Natural killer cell (primary cell): ENCODE results near the gene LUZP1. TPM values are rescaled to one million over a fixed set of nuclear protein-coding genes. Genes with fewer than 3 reads are reported as not detected.
A peak's percentile ranks its signal among the peaks of the same experiment; 100 is the strongest.

Experiments used
- ATAC-seq, 3 donors: fragments of 150-1000 bp in 2 of 3; fragments of 200-7000 bp in 1 of 3; cut with Tn5 transposase; 1 replicate in 1 of 3; 2 replicates in 2 of 3; pipeline ENCODE4 v1.10.0; 2021; ENCODE audit warnings: mild to moderate bottlenecking in 2 of 3, moderate library complexity in 2 of 3
- DNase-seq, 2 donors: peaks; one replicate each; pipeline versions ENCODE4 v3.0.0 to v3.0.0-alpha.2; 2013 to 2021; ENCODE audit warnings: mixed read lengths in 1 of 2
- H3K27ac ChIP-seq: one replicate; pipeline ENCODE4 v1.5.1; 2013; ENCODE audit warnings: mild to moderate bottlenecking, low read length
- H3K27me3 ChIP-seq: one replicate; pipeline ENCODE4 v1.6.1; 2013; ENCODE audit warnings: low read length; ENCODE audit not compliant: control insufficient read depth, insufficient read depth
- H3K36me3 ChIP-seq: one replicate; pipeline ENCODE4 v1.6.1; 2013; ENCODE audit warnings: low read length; ENCODE audit not compliant: control insufficient read depth, insufficient read depth
- H3K4me1 ChIP-seq: one replicate; pipeline ENCODE4 v1.6.1; 2013; ENCODE audit warnings: low read length; ENCODE audit not compliant: control insufficient read depth, insufficient read depth
- H3K4me3 ChIP-seq: one replicate; pipeline ENCODE4 v1.5.1; 2013; ENCODE audit warnings: low read length
- H3K9me3 ChIP-seq: one replicate; pipeline ENCODE4 v1.6.1; 2013; ENCODE audit warnings: low read length; ENCODE audit not compliant: control insufficient read depth, insufficient read depth
- H3K27ac Mint-ChIP-seq, 2 donors: one replicate each; pipeline ENCODE4 v1.8.0; 2022; ENCODE audit warnings: mild to moderate bottlenecking in 2 of 2, mixed read lengths in 2 of 2, moderate library complexity in 1 of 2
- H3K27me3 Mint-ChIP-seq, 2 donors: one replicate each; pipeline ENCODE4 v1.8.0; 2022; ENCODE audit warnings: low read depth in 2 of 2, mixed read lengths in 2 of 2
- H3K36me3 Mint-ChIP-seq: one replicate; pipeline ENCODE4 v1.8.0; 2022; ENCODE audit warnings: mixed read lengths
- H3K4me1 Mint-ChIP-seq, 2 donors: one replicate each; pipeline ENCODE4 v1.8.0; 2022; ENCODE audit warnings: mixed read lengths in 2 of 2
- H3K4me3 Mint-ChIP-seq: one replicate; pipeline ENCODE4 v1.8.0; 2022; ENCODE audit warnings: mild to moderate bottlenecking, moderate library complexity, mixed read lengths
- H3K9me3 Mint-ChIP-seq, 2 donors: one replicate each; pipeline ENCODE4 v1.8.0; 2022; ENCODE audit warnings: mixed read lengths in 2 of 2
- whole genome bisulfite sequencing: methylation state at CpG from one replicate; pipeline ENCODE4 v1.1.7; 2013; ENCODE audit warnings: missing lambda C conversion rate; ENCODE audit not compliant: insufficient coverage; 5-methylcytosine and 5-hydroxymethylcytosine counted together
- intact Hi-C: fragments of 100-400 bp; cut with micrococcal nuclease; formaldehyde crosslinking; loops from one replicate; pipeline ENCODE4 v1.14.2; 2022
- total RNA-seq, 4 donors: library from RNA; stranded (reverse); fragments of 120-200 nt in 1 of 4; gene quantifications; one replicate each; pipeline versions ENCODE4 v1.2.3 to v1.2.4, GENCODE V29; 2013 to 2022
- TF ChIP-seq, protein P1 (sequence below): fragments of 200-600 bp; IDR thresholded peaks from one replicate; pipeline ENCODE4 v1.8.0; 2022; ENCODE audit warnings: antibody characterized with exemption

The LUZP1 gene
- total RNA-seq = 10 to 100 TPM; 37.0 to 49.4 (median 39.6) TPM
- 17.0 TPM for total RNA-seq (2013)

DNA sequence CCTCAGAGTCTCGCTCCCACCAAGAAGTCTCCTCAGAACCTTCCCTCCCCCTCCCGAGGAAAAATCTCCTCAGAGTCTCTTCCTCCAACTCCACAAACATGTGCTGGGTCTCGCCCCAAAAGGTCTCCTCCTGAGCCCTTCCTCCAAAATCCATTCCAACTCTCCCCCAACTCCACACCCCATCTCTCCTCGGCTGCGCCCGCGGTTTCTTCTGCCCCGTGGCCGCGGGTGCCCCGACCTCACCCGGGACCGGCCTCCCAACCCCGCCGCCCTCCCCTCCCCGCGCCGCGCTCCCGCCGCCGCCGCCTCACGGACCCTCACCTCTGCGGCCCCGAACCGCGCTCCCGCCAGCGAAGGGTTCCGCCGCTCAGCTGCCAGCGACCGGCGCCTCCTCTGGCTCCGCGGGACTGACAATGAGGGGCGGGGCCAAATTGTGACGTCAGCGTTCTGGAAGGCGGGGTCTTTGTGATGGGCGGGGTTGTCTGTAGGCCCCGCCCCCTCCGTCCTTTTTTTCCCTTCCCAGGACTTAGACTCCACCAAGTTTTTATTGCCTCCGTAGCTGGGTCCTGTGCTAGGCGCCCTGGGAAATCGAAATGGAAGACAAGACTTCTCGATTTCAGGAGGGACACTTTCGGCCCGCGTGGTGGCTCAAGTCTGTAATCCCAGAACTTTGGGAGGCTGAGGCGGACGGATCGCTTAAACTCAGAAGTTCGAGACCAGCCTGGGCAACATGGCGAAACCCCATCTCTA is at the start of gene LUZP1:
TSS of gene LUZP1 (minus strand) at position 412 of the 750 bp plus-strand sequence.
- peaks cover 42 to 52% of the 10 kb centered on the region in 2 donors for H3K4me1 Mint-ChIP-seq
- Histone ChIP-seq H3K27me3 (no peaks in the 10 kb centered on the region), H3K9me3 (no peaks in the 10 kb centered on the region), H3K36me3 (no peaks in the 10 kb centered on the region), H3K4me3 (peak within 1 kb of the TSS; percentile 91), H3K4me1 (peaks cover 18% of the 10 kb centered on the region), H3K27ac (peak within 1 kb of the TSS; percentile 63)
- TF ChIP-seq, protein P1, sequence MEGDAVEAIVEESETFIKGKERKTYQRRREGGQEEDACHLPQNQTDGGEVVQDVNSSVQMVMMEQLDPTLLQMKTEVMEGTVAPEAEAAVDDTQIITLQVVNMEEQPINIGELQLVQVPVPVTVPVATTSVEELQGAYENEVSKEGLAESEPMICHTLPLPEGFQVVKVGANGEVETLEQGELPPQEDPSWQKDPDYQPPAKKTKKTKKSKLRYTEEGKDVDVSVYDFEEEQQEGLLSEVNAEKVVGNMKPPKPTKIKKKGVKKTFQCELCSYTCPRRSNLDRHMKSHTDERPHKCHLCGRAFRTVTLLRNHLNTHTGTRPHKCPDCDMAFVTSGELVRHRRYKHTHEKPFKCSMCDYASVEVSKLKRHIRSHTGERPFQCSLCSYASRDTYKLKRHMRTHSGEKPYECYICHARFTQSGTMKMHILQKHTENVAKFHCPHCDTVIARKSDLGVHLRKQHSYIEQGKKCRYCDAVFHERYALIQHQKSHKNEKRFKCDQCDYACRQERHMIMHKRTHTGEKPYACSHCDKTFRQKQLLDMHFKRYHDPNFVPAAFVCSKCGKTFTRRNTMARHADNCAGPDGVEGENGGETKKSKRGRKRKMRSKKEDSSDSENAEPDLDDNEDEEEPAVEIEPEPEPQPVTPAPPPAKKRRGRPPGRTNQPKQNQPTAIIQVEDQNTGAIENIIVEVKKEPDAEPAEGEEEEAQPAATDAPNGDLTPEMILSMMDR = no peak
- peak within 1 kb of the TSS; percentile 97 for H3K4me3 Mint-ChIP-seq
- peak within 1 kb of the TSS; percentile 84 to 97 for H3K27ac Mint-ChIP-seq
- H3K36me3 Mint-ChIP-seq = no peaks in the 10 kb centered on the region
- DNase-seq (peak; percentile 87 to 90), ATAC-seq (peak; percentile 90 to 94 (median 92))
- intact Hi-C loops = loop anchor here (1.0 to 2.0 kb wide), 2 partner anchors 16 to 68 kb away; no protein-coding TSS in a partner anchor
- H3K27me3 Mint-ChIP-seq = no peaks in the 10 kb centered on the region
- 5% methylated on average over 56 of the region's 56 CpGs for WGBS
- no peaks in the 10 kb centered on the region for H3K9me3 Mint-ChIP-seq

DNA sequence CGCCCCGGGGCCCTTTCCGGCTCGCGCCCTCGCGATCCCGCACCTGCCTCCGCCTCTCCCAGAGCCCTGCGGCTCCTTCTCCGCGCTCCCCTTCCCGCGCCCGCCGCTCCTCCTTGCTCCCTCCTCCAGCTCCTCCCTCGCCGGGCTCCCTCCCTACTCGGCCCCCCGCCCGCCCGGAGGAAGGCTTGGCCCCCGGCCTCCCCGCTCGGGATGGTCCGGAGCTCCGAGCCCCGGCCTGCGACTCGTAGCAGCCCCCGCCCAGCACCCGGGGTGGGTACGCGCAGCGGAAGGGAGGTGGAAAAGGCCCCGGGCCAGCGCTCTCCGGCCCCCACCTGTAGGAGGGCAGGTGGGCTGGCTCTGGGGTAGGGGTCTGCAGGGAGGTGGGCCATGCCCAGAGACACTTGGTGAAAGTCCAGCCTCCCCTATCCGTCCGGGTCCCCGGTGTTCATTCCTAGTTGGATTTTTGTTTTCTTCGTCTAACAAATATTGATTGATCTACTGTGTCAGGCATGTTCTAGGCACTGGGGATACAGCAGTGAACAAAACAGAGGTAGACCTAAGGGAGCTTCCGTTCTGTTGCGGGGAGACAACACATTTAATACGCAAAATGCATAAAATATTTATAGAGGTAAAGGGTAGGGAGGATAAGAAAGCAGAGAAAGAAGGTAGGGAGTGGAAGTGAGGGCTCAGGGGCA is 48.9 kb upstream of the LUZP1 start, which contains the start of gene HTR1D:
TSS of gene HTR1D (minus strand) at position 82 of the 695 bp plus-strand sequence. CDS start 23,283 bp downstream, outside the sequence.
- Histone ChIP-seq H3K27ac (no peak within 1 kb of the TSS), H3K4me1 (peaks cover 4% of the 10 kb centered on the region), H3K4me3 (no peak within 1 kb of the TSS), H3K9me3 (no peaks in the 10 kb centered on the region), H3K27me3 (peaks cover 6% of the 10 kb centered on the region), H3K36me3 (no peaks in the 10 kb centered on the region)
- H3K27ac Mint-ChIP-seq = no peak within 1 kb of the TSS
- ATAC-seq (no peak), DNase-seq (no peak)
- H3K4me3 Mint-ChIP-seq = peak within 1 kb of the TSS; percentile 23
- no peaks in the 10 kb centered on the region for H3K36me3 Mint-ChIP-seq
- intact Hi-C loops = no loop called here
- WGBS = 2% methylated on average over 45 of the region's 45 CpGs
- TF ChIP-seq, protein P1 = no peak
- peaks cover 46 to 56% of the 10 kb centered on the region in 2 donors for H3K27me3 Mint-ChIP-seq
- no peaks in the 10 kb centered on the region for H3K9me3 Mint-ChIP-seq
- H3K4me1 Mint-ChIP-seq = peaks cover 0 to 10% of the 10 kb centered on the region in 2 donors

DNA sequence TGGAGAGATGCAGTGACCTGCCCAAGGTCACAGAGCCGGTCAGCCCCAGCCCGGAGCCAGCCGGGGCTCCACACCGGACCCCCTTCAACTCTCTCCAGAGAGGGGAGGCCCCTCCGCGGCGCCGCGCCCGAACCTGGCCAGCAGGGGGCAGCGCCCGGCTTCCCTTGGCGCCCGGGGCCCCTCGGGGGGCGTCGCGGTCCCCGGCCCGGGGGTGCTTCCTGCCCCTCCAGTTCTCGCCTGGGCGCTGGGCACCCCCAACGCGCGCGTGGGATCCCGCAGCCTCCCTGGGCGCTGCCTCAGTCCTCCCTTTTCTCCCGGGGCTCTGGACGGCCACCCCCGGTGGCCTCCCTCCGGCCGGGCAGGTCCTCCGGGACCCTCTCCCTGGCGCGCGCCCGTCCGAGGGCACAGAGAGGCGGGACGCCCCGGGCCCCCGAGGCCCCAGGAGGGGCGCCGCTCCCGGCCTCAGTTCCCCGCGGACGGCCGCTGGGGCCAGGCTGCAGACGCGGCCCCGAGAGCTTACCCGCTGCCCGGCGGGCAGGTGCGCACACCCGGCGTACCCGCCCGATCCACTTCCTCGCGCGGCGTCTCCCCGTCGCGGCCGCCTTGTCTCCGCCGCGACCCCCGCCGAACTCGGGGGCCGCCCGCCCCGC is 48.2 kb upstream of the LUZP1 start:
- Mint-ChIP-seq H3K36me3 (no peaks in the 10 kb centered on the region), H3K27me3 (peaks cover 52 to 59% of the 10 kb centered on the region in 2 donors), H3K4me1 (peaks cover 0 to 10% of the 10 kb centered on the region in 2 donors), H3K27ac (no peak overlapping the region), H3K4me3 (no peak overlapping the region), H3K9me3 (no peaks in the 10 kb centered on the region)
- Histone ChIP-seq H3K27me3 (peaks cover 6% of the 10 kb centered on the region), H3K4me1 (peaks cover 4% of the 10 kb centered on the region), H3K27ac (no peak overlapping the region), H3K36me3 (no peaks in the 10 kb centered on the region), H3K9me3 (no peaks in the 10 kb centered on the region), H3K4me3 (no peak overlapping the region)
- intact Hi-C loops = no loop called here
- under 1% methylated on average over 78 of the region's 78 CpGs for WGBS
- TF ChIP-seq, protein P1 = peak; percentile 52
- DNase-seq (peak; percentile 36 to 44), ATAC-seq (peak in 1 of 3 donors; percentile 62)
